Activated naive CD8-positive, alpha-beta T cell treated with anti-CD3 and anti-CD28 coated beads for 36 hours (primary cell): ENCODE results near the gene KIF19. TPM values are rescaled to one million over a fixed set of nuclear protein-coding genes. Genes with fewer than 3 reads are reported as not detected.

Source experiments
- DNase-seq: peaks from one replicate; pipeline ENCODE4 v3.0.0; 2021
- H3K27ac Mint-ChIP-seq: one replicate; pipeline ENCODE4 v1.8.0; 2022; ENCODE audit warnings: mild to moderate bottlenecking, moderate library complexity, mixed read lengths
- H3K27me3 Mint-ChIP-seq: one replicate; pipeline ENCODE4 v1.8.0; 2022; ENCODE audit warnings: mild to moderate bottlenecking, mixed read lengths
- H3K36me3 Mint-ChIP-seq: one replicate; pipeline ENCODE4 v1.8.0; 2021; ENCODE audit warnings: mild to moderate bottlenecking, mixed read lengths
- H3K4me1 Mint-ChIP-seq: one replicate; pipeline ENCODE4 v1.8.0; 2021; ENCODE audit warnings: mixed read lengths
- H3K4me3 Mint-ChIP-seq: one replicate; pipeline ENCODE4 v1.8.0; 2022; ENCODE audit warnings: mild to moderate bottlenecking, moderate library complexity, mixed read lengths
- H3K9me3 Mint-ChIP-seq: one replicate; pipeline ENCODE4 v1.8.0; 2022; ENCODE audit warnings: mixed read lengths
- total RNA-seq, 2 experiments: library from RNA; stranded (reverse); gene quantifications; one replicate each; pipeline ENCODE4 v1.2.3, GENCODE V29; 2021

Gene KIF19
- total RNA-seq, 2 experiments from 2014 or later = 0.08 TPM; not detected in 1

GRCh38 chr17:74326506-74326905, 480 bp downstream of the KIF19 start:
- peaks cover 46% of the 10 kb centered on the region for H3K27me3 Mint-ChIP-seq
- H3K36me3 Mint-ChIP-seq = no peaks in the 10 kb centered on the region
- H3K9me3 Mint-ChIP-seq = no peaks in the 10 kb centered on the region
- H3K4me3 Mint-ChIP-seq = no peak overlapping the region
- DNase-seq = no peak
- no peaks in the 10 kb centered on the region for H3K4me1 Mint-ChIP-seq
- H3K27ac Mint-ChIP-seq = no peak overlapping the region

- Mint-ChIP-seq H3K9me3 (no peaks in the 10 kb centered on the region), H3K36me3 (no peaks in the 10 kb centered on the region), H3K27me3 (peaks cover 42% of the 10 kb centered on the region), H3K4me3 (no peak overlapping the region), H3K4me1 (no peaks in the 10 kb centered on the region), H3K27ac (no peak overlapping the region)
- no peak for DNase-seq
Observed at GRCh38 chr17:74328487-74328886, 2.5 kb downstream of the KIF19 start.

GRCh38 chr17:74329378-74329777, 3.4 kb downstream of the KIF19 start:
- no peaks in the 10 kb centered on the region for H3K36me3 Mint-ChIP-seq
- no peaks in the 10 kb centered on the region for H3K4me1 Mint-ChIP-seq
- no peaks in the 10 kb centered on the region for H3K9me3 Mint-ChIP-seq
- H3K27me3 Mint-ChIP-seq = peaks cover 37% of the 10 kb centered on the region
- H3K27ac Mint-ChIP-seq = no peak overlapping the region
- no peak for DNase-seq
- no peak overlapping the region for H3K4me3 Mint-ChIP-seq

- Mint-ChIP-seq H3K4me3 (no peak overlapping the region), H3K27me3 (peaks cover 27% of the 10 kb centered on the region), H3K4me1 (no peaks in the 10 kb centered on the region), H3K27ac (no peak overlapping the region), H3K9me3 (no peaks in the 10 kb centered on the region), H3K36me3 (no peaks in the 10 kb centered on the region)
- DNase-seq = no peak
Observed at GRCh38 chr17:74330446-74330845, 4.4 kb downstream of the KIF19 start.

- Mint-ChIP-seq H3K36me3 (no peaks in the 10 kb centered on the region), H3K27me3 (peaks cover 17% of the 10 kb centered on the region), H3K9me3 (no peaks in the 10 kb centered on the region), H3K4me3 (no peak overlapping the region), H3K4me1 (no peaks in the 10 kb centered on the region), H3K27ac (no peak overlapping the region)
- no peak for DNase-seq
Observed at GRCh38 chr17:74332017-74332650, 6.1 kb downstream of the KIF19 start.

GRCh38 chr17:74332763-74333283, 6.8 kb downstream of the KIF19 start:
- peaks cover 10% of the 10 kb centered on the region for H3K27me3 Mint-ChIP-seq
- no peaks in the 10 kb centered on the region for H3K36me3 Mint-ChIP-seq
- no peaks in the 10 kb centered on the region for H3K9me3 Mint-ChIP-seq
- DNase-seq = no peak
- H3K4me3 Mint-ChIP-seq = no peak overlapping the region
- H3K27ac Mint-ChIP-seq = no peak overlapping the region
- H3K4me1 Mint-ChIP-seq = no peaks in the 10 kb centered on the region

GRCh38 chr17:74334393-74335039, 8.5 kb downstream of the KIF19 start:
- Mint-ChIP-seq H3K4me3 (no peak overlapping the region), H3K27me3 (peaks cover 1% of the 10 kb centered on the region), H3K4me1 (no peaks in the 10 kb centered on the region), H3K36me3 (no peaks in the 10 kb centered on the region), H3K27ac (no peak overlapping the region), H3K9me3 (no peaks in the 10 kb centered on the region)
- no peak for DNase-seq

- no peaks in the 10 kb centered on the region for H3K4me1 Mint-ChIP-seq
- H3K27ac Mint-ChIP-seq = no peak overlapping the region
- no peak for DNase-seq
- no peaks in the 10 kb centered on the region for H3K36me3 Mint-ChIP-seq
- no peaks in the 10 kb centered on the region for H3K9me3 Mint-ChIP-seq
- no peaks in the 10 kb centered on the region for H3K27me3 Mint-ChIP-seq
- no peak overlapping the region for H3K4me3 Mint-ChIP-seq
Observed at GRCh38 chr17:74335529-74336062, 9.6 kb downstream of the KIF19 start.

GRCh38 chr17:74336307-74336706, 10.3 kb downstream of the KIF19 start:
- no peak for DNase-seq
- H3K4me1 Mint-ChIP-seq = no peaks in the 10 kb centered on the region
- H3K9me3 Mint-ChIP-seq = no peaks in the 10 kb centered on the region
- H3K36me3 Mint-ChIP-seq = no peaks in the 10 kb centered on the region
- no peaks in the 10 kb centered on the region for H3K27me3 Mint-ChIP-seq
- no peak overlapping the region for H3K27ac Mint-ChIP-seq
- no peak overlapping the region for H3K4me3 Mint-ChIP-seq

GRCh38 chr17:74337834-74338500, 11.9 kb downstream of the KIF19 start:
- H3K27ac Mint-ChIP-seq = no peak overlapping the region
- no peaks in the 10 kb centered on the region for H3K27me3 Mint-ChIP-seq
- no peak for DNase-seq
- H3K36me3 Mint-ChIP-seq = no peaks in the 10 kb centered on the region
- H3K4me1 Mint-ChIP-seq = no peaks in the 10 kb centered on the region
- H3K4me3 Mint-ChIP-seq = no peak overlapping the region
- no peaks in the 10 kb centered on the region for H3K9me3 Mint-ChIP-seq

- Mint-ChIP-seq H3K27me3 (no peaks in the 10 kb centered on the region), H3K4me1 (no peaks in the 10 kb centered on the region), H3K27ac (no peak overlapping the region), H3K36me3 (no peaks in the 10 kb centered on the region), H3K9me3 (no peaks in the 10 kb centered on the region), H3K4me3 (no peak overlapping the region)
- no peak for DNase-seq
Observed at GRCh38 chr17:74339537-74340195, 13.6 kb downstream of the KIF19 start.

- H3K9me3 Mint-ChIP-seq = no peaks in the 10 kb centered on the region
- DNase-seq = no peak
- no peaks in the 10 kb centered on the region for H3K4me1 Mint-ChIP-seq
- H3K27ac Mint-ChIP-seq = no peak overlapping the region
- no peaks in the 10 kb centered on the region for H3K27me3 Mint-ChIP-seq
- no peaks in the 10 kb centered on the region for H3K36me3 Mint-ChIP-seq
- no peak overlapping the region for H3K4me3 Mint-ChIP-seq
Observed at GRCh38 chr17:74340470-74341023, 14.5 kb downstream of the KIF19 start.

GRCh38 chr17:74342224-74342623, 16.2 kb downstream of the KIF19 start:
- no peak for DNase-seq
- Mint-ChIP-seq H3K36me3 (no peaks in the 10 kb centered on the region), H3K4me3 (no peak overlapping the region), H3K27me3 (no peaks in the 10 kb centered on the region), H3K27ac (no peak overlapping the region), H3K9me3 (no peaks in the 10 kb centered on the region), H3K4me1 (no peaks in the 10 kb centered on the region)

- no peaks in the 10 kb centered on the region for H3K36me3 Mint-ChIP-seq
- no peaks in the 10 kb centered on the region for H3K9me3 Mint-ChIP-seq
- no peak overlapping the region for H3K4me3 Mint-ChIP-seq
- H3K4me1 Mint-ChIP-seq = no peaks in the 10 kb centered on the region
- no peaks in the 10 kb centered on the region for H3K27me3 Mint-ChIP-seq
- no peak overlapping the region for H3K27ac Mint-ChIP-seq
- no peak for DNase-seq
Observed at GRCh38 chr17:74343121-74343520, 17.1 kb downstream of the KIF19 start.
